AG09309 (cell line): ENCODE measurements around the gene AKR7A2.

ENCODE experiments used
- DNase-seq: peaks from one replicate; pipeline ENCODE4 v3.0.0-alpha.2; 2010; ENCODE audit warnings: low read depth
- H3K4me3 ChIP-seq: 2 replicates; pipeline ENCODE4 v1.5.1; 2011; ENCODE audit warnings: mild to moderate bottlenecking, low read depth, low read length, moderate library complexity; ENCODE audit not compliant: control insufficient read depth
- TF ChIP-seq, protein P1 (sequence below): IDR thresholded peaks from 2 replicates; pipeline ENCODE4 v1.5.1; 2011; ENCODE audit warnings: mild to moderate bottlenecking, low read depth, low read length, inconsistent platforms; ENCODE audit not compliant: insufficient read depth, control insufficient read depth; ENCODE audit errors: missing control alignments

Gene AKR7A2

DNA sequence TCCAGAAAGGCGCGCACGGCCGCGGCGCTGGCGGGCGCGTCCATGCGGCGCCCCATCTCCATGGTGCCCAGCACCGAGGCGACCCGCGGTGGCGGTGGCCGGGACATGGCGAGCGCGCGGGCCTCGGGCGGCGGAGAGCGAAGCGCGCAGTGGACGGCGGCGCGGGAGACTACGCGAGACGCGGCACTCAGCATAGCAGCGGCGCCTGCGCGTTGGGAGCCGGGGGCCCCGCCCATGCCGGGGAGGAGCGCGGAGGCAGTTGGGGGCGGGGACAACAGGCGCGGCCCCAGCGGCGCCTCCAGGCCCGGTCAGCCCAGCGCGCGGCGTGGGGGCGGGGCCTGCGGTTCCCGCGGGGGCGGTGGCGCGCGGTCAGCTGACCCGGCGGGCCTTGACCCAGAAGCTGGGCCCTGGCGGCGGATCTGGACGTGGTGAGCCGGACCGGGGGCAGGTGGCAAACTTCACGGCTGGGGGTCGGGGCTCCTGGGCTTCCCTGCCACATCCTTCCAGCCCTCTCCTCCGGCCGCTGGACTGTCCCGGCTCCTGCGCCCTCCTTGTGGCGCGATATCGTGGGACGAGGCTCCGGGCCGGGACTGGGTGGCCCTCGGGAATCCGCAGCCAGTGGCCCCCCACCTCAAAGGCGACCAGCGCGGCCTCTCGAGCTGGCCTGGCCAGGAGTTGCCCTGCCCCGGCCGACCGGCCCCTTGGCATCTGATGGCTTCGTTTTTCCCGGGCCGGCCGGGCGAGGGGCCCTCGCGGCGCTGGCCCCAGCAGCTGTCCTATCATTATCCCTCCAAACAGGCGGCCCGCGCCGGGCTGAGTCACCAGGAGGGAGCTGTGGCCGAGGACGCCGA lies at the start of gene AKR7A2, which contains the start of gene SLC66A1:
AKR7A2 (minus strand) TSS at position 214 of the 851 bp plus-strand sequence; CDS start at position 194, 20 bp downstream.
SLC66A1 (plus strand) TSS at position 396 of the 851 bp plus-strand sequence. CDS start 5,352 bp downstream, outside the sequence.
- DNase-seq: peak; percentile 48
- H3K4me3 ChIP-seq: peak within 1 kb of the TSS; percentile 80
- TF ChIP-seq, protein P1, sequence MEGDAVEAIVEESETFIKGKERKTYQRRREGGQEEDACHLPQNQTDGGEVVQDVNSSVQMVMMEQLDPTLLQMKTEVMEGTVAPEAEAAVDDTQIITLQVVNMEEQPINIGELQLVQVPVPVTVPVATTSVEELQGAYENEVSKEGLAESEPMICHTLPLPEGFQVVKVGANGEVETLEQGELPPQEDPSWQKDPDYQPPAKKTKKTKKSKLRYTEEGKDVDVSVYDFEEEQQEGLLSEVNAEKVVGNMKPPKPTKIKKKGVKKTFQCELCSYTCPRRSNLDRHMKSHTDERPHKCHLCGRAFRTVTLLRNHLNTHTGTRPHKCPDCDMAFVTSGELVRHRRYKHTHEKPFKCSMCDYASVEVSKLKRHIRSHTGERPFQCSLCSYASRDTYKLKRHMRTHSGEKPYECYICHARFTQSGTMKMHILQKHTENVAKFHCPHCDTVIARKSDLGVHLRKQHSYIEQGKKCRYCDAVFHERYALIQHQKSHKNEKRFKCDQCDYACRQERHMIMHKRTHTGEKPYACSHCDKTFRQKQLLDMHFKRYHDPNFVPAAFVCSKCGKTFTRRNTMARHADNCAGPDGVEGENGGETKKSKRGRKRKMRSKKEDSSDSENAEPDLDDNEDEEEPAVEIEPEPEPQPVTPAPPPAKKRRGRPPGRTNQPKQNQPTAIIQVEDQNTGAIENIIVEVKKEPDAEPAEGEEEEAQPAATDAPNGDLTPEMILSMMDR: no peak

DNA sequence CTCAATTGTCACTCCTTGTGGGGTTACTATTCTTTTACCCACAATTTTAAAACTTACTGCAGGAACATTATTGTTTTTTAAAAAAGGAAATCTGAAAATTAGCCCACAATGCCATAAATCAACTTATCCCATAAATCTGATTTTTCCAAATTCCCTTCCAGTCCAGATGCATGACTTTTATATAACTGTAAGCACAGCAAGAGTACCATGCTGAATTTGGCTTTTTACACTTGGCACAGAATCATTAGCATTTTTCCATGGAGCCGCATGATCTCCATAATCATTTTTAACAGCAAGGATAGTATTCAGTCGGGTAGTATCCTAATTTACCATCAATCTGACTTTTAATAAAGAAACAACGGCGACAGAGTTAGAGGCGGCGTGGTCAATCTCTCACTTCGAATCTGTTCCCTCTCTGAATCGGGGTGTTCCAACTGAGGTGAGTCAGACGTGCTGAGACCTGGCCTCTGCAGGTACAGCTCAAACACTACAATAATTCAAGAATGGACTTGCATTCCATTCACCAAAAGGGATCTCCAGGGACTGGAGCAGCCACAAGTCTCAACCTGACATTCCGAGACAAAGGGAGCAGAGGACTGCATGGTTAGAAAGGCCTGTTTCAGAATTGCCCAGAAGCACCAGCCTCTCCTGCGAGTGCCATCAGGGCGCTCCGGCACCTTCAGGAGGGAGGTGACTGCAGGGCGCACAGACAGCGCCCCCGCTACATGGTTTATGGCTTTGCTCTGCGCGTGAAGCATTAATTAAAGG lies 49.1 kb upstream of the AKR7A2 start:
- no peak for DNase-seq
- H3K4me3 ChIP-seq: no peak overlapping the region
- TF ChIP-seq, protein P1: no peak

DNA sequence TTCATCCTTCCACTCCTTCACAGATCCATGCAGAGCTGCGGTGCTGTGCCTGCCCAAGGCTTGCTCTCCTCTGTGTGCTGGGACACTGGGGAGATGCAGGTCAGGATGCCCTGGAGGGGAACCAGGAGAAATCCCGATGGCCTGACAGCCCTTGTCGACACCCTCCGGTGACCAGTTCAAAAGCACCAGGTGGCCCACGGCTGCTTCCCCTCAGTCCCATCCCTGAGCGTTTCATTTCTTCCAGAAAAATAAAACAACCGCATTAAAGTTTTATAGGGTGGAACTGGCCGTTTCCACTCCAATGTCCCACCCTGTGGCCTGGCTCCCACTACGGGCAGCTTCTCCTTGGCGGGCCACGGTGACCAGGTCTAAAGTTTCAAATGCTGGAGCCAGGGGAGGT lies 48.5 kb upstream of the AKR7A2 start:
- no peak overlapping the region for H3K4me3 ChIP-seq
- TF ChIP-seq, protein P1: no peak
- DNase-seq: no peak

DNA sequence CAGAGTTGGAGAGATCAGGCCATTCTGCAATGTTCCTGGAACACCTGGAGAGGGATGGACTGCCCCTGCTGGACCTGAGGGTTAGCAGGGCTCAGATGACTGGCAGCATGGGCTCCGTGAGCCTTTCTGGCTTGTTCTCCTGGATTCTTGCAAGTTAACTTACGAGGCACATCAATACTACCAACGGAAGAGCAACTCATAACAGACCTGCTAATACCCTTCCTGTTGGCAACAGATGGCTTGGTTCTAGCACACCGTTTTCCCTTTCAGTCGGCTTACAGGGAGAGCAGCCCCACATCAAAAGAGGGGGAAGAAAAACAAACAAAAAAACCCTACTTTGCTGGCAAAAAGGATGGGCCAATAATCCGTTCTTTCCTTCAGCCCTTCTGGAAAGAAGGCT lies 48.1 kb upstream of the AKR7A2 start:
- TF ChIP-seq, protein P1: no peak
- H3K4me3 ChIP-seq: no peak overlapping the region
- no peak for DNase-seq

DNA sequence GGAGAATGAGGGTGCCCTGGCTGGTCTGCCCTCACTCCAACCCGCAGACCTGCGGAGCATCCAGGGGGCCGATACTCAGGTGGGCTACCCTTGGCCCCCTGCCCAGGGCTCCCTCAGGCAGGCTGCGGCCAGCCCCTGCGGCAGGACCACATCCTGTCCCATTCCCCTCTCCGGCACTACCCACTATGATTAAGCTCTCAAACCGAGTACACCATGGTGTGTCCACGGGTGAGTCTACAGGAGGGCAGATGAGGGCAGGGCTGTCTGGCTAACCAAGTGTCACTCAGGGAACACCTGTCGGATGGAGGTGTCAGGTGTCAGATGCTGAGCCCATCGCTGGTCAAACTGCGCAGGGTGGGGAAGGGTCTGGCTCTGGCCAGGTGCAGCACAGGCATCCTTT lies 47.4 kb upstream of the AKR7A2 start:
- H3K4me3 ChIP-seq: no peak overlapping the region
- no peak for DNase-seq
- TF ChIP-seq, protein P1: no peak

DNA sequence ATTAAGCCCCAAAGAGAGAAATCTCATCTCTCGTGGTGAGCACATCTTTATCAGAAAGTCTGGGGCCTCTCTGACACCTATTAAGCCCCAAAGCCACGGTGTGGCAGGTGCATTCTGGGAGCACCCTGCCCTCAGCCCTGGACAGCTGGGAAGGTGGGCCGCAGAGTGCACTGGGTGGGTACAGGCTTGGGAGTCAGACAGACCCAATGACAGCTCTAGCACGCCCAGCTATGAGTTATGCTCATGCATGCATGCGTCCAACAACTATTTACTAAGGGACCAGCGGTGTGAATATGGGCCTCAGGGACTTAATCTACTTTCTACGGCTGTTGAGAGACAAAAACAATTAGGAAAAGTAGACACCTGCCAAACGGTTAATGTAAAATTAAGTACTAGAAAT lies 46.8 kb upstream of the AKR7A2 start:
- TF ChIP-seq, protein P1: no peak

More for the DNA sequence above, 46.8 kb upstream of the AKR7A2 start:
- no peak for DNase-seq
- H3K4me3 ChIP-seq: no peak overlapping the region
